Neural crest cell (in vitro differentiated cells): ENCODE data around the gene CLINT1. TPM values are rescaled to one million over a fixed set of nuclear protein-coding genes. Genes with fewer than 3 reads are reported as not detected.
"Not testable (repeated sequence)": the region's sequence is repeated elsewhere in the genome, so short reads cannot be mapped to it uniquely, and the experiment has no call there.

Experiments used
- DNase-seq: peaks from one replicate; pipeline ENCODE4 v3.0.0; 2021; ENCODE audit warnings: low read depth, mixed read lengths, low spot score
- H3K27ac Mint-ChIP-seq: one replicate; pipeline ENCODE4 v1.8.0; 2021; ENCODE audit warnings: mild to moderate bottlenecking, mixed read lengths; ENCODE audit not compliant: unreplicated experiment
- H3K27me3 Mint-ChIP-seq: 2 replicates; pipeline ENCODE4 v1.8.0; 2021; ENCODE audit warnings: low read depth, mild to moderate bottlenecking, mixed read lengths
- H3K36me3 Mint-ChIP-seq: 2 replicates; pipeline ENCODE4 v1.8.0; 2021; ENCODE audit warnings: low read depth, mild to moderate bottlenecking, mixed read lengths
- H3K4me1 Mint-ChIP-seq: 2 replicates; pipeline ENCODE4 v1.8.0; 2021; ENCODE audit warnings: mixed read lengths
- H3K4me3 Mint-ChIP-seq: one replicate; pipeline ENCODE4 v1.8.0; 2021; ENCODE audit warnings: mild to moderate bottlenecking, mixed read lengths
- H3K9me3 Mint-ChIP-seq: 2 replicates; pipeline ENCODE4 v1.8.0; 2021; ENCODE audit warnings: mixed read lengths
- CTCF ChIP-seq: fragments of 200-600 bp; sonication (generic); conservative IDR thresholded peaks from 2 replicates; pipeline ENCODE4 v1.5.0; 2021; ENCODE audit warnings: antibody characterized with exemption, mild to moderate bottlenecking
- total RNA-seq: library from RNA; stranded (reverse); gene quantifications from 2 replicates; pipeline ENCODE4 v1.2.1, GENCODE V29; 2021

CLINT1 gene
- total RNA-seq, 1 donor from 2014 or later = 53.8 TPM

DNA sequence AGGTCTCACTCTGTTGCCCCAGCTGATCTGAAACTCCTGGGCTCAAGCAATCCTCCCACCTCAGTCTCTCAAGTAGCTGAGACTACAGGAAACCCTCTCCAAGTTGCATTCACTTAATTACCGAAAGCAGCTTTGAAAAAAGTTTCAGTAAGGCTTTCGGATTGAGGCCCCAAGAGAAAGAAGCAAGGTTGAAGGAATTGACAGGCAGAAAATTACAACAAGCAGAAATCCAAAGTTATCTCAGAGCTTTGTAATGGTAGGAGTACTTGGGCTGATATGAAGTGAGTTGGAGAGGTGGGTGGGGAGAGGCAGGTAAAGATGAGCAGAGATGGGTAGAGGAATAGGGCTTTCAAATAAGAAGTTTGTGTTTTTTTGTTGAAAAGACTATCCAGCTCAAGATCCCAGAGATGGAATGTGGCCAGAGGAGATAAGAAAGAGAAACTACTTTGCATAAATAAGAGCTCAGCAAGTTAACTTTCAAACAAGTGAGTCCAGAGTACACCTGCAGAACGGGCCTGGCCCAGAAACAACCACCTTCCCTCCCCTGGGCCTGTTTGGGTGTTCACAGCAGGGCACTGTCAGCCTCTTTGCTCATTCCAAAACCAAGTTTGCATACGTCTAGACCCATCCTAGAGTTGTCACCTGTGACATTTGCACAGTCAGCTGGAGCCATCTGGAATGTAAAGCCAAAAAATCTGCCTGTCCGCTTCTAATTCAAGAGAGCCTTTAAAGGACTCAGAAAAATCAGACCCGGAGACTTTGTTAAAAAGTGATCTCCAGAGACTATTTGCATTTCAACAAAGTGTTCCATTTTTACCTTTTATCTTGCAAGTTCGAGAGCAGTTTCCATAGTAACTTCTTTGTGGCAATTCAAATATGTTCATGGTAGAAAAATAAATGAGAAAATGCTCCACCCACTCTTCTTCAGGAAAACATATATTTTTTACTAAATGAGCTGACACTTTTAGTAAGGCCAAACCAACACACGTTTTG, 2.2 kb upstream of the CLINT1 start:
- TF ChIP-seq CTCF = no peak
- Mint-ChIP-seq H3K4me1 (peaks cover 29% of the 10 kb centered on the region), H3K27ac (no peak overlapping the region), H3K9me3 (no peaks in the 10 kb centered on the region), H3K27me3 (peaks cover 2% of the 10 kb centered on the region), H3K36me3 (no peaks in the 10 kb centered on the region), H3K4me3 (peak overlapping the region; percentile 70)
- no peak for DNase-seq

DNA sequence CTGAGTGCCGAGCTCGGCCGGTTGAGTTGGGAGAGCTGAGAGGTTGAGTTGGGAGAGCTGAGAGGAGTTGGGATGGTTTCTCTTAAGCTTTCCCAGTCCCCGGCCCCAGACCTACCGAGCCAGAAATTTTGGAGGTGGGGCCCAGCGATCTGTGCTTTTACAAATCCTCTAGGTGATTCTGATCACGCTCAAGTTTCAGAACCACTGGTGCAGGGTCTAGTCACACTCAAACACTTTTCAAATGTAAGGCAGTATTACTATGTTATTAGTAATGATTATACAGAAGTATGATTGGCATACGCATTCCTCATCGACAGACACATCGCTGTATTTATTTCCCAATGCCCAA, 256 bp upstream of the CLINT1 start:
- Mint-ChIP-seq H3K4me1 (peaks cover 36% of the 10 kb centered on the region), H3K36me3 (peaks cover 2% of the 10 kb centered on the region), H3K27me3 (peaks cover 2% of the 10 kb centered on the region), H3K27ac (peak overlapping the region; percentile 97), H3K9me3 (no peaks in the 10 kb centered on the region), H3K4me3 (peak overlapping the region; percentile 97)
- TF ChIP-seq CTCF = no peak
- DNase-seq = no peak

DNA sequence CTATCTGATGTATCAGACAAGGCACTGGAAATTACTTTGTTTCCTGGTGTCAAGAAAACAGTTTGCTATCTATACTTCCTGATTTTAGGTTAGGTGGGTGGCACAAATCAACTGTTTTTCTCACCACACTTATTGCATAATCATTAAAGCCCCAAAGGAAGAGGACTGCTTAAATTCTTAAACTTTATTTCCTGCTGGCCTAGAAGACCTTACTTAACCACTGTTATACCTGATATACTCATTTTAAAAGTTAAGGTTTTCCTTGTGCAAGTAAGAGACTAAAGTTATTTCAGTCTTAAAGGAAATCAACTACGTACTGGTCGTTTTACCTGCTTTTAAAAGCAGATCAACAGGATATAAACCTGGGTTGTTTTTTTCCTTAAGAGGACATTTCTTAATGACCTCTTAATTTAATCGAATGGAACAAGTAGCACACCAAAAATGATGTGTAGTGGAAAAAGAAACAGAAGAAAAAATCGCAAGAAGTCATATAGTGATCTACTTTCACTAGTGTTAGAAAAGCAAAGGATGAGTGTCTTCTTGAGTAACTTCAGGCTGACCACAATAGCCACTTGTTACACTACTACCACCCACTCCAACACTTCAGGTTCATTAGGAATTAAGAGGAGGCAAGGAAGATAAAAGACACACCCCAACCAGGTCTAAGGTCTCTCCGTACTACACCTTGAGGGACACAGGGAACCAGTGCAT, 974 bp downstream of the CLINT1 start:
- H3K27ac Mint-ChIP-seq = peak overlapping the region; percentile 96
- peak overlapping the region; percentile 97 for H3K4me3 Mint-ChIP-seq
- no peaks in the 10 kb centered on the region for H3K9me3 Mint-ChIP-seq
- peaks cover 36% of the 10 kb centered on the region for H3K4me1 Mint-ChIP-seq
- no peak for DNase-seq
- no peak for TF ChIP-seq CTCF
- H3K27me3 Mint-ChIP-seq = peaks cover 2% of the 10 kb centered on the region
- H3K36me3 Mint-ChIP-seq = peaks cover 2% of the 10 kb centered on the region

DNA sequence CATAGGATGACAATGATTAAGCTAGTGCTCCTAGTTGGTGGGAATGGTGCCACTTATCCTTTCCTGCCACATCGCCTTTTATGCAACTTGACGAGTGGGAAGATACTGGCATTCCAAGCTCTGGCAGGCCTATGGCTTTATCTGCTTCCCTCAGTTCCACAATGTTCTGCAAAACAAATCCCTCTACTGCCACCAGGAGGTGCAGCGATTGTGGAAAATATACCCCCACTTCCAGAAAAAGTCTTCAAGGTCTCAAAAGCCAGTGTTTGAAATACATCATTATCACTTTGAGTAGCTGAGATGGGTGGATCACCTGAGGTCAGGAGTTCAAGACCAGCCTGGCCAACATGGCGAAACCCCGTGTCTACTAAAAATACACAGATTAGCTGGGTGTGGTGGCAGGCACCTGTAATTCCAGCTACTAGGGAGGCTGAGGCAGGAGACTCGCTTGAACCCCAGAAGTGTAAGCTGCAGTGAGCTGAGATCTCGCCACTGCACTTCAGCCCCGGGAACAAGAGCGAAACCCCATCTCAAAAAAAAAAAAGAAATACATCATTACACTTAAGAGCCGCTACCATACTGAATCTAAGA, 3.4 kb downstream of the CLINT1 start:
- peak; percentile 39 for DNase-seq
- no peak overlapping the region for H3K27ac Mint-ChIP-seq

DNA sequence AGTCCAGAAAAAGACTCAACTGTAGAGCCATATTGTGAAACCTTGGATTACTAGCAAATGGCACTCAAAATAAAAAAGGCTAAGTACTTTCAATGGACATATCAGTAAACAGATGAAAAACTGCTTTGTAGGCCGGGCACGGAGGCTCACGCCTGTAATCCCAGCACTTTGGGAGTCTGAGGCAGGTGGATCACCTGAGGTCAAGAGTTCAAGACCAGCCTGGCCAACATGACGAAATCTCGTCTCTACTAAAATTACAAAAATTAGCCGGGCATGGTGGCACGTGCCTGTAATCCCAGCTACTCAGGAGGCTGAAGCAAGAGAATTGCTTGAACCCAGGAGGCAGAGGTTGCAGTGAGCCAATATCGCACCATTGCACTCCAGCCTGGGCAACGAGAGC, 5.6 kb downstream of the CLINT1 start:
- H3K27ac Mint-ChIP-seq, DNase-seq, H3K9me3 Mint-ChIP-seq, H3K4me3 Mint-ChIP-seq, H3K36me3 Mint-ChIP-seq, H3K27me3 Mint-ChIP-seq: not testable (repeated sequence)
- H3K4me1 Mint-ChIP-seq = peaks cover 24% of the 10 kb centered on the region

More for the DNA sequence above, 3.4 kb downstream of the CLINT1 start:
- Mint-ChIP-seq H3K36me3 (peaks cover 2% of the 10 kb centered on the region), H3K4me1 (peaks cover 28% of the 10 kb centered on the region), H3K9me3 (no peaks in the 10 kb centered on the region), H3K4me3 (peak overlapping the region; percentile 85), H3K27me3 (no peaks in the 10 kb centered on the region)
- TF ChIP-seq CTCF = peak; percentile 70
